GM12891 (cell line): ENCODE data around the gene LTBP2.

Source experiments
- POLR2A ChIP-seq: IDR thresholded peaks from 2 replicates; pipeline ENCODE4 v1.6.1; 2011; ENCODE audit warnings: low read depth, low read length, control low read depth
- POLR2AphosphoS5 ChIP-seq: IDR thresholded peaks from 2 replicates; pipeline ENCODE4 v1.6.1; 2011; ENCODE audit warnings: low read depth, low read length, control low read depth
- SPI1 ChIP-seq: IDR thresholded peaks from 2 replicates; pipeline ENCODE4 v1.6.1; 2011; ENCODE audit warnings: low read depth, low read length, control low read depth
- TAF1 ChIP-seq: IDR thresholded peaks from 2 replicates; pipeline ENCODE4 v1.6.1; 2011; ENCODE audit warnings: low read depth, low read length, control low read depth

DNA sequence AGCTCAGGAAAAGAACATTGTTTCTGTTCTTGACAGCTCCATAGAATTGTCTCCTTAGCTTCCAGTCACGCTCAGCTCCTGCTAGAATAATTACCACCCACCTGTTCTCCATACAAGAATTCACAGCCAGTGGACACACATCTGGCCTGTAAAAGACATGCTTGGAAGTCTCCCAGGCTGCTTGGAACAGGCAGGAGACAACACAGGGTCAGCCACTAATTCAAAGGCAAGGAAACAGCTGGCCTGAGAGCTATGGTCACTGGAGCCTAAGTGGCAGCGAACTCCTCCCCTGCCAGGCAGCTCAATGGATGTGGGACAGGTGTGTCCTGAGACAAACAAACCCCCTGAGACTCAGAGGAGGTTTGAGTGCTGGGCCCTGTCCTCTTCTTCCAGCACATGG lies 22.9 kb upstream of the LTBP2 start:
- TF ChIP-seq POLR2AphosphoS5 (no peak), POLR2A (no peak), TAF1 (no peak), SPI1 (no peak)
